B cell (primary cell): Measurements from ENCODE around the gene EFNA1. TPM values are rescaled to one million over a fixed set of nuclear protein-coding genes. Genes with fewer than 3 reads are reported as not detected.

Experiments used
- ATAC-seq: fragments of 200-7000 bp; cut with Tn5 transposase; one replicate; pipeline ENCODE4 v1.10.0; 2021; ENCODE audit warnings: low read depth, mild to moderate bottlenecking, moderate number of reproducible peaks, moderate library complexity
- CTCF ChIA-PET: fragments of 350-600 bp; sonication (Branson Sonifier 250); formaldehyde crosslinking; loops from one replicate; lab custom pipeline; 2021; ENCODE audit warnings: antibody characterized with exemption, inconsistent platforms; lab: Charles Lee
- POLR2A ChIA-PET: fragments of 350-600 bp; sonication (Branson Sonifier 250); formaldehyde crosslinking; loops from one replicate; lab custom pipeline; 2021; ENCODE audit warnings: antibody characterized with exemption; lab: Charles Lee
- DNase-seq: peaks from one replicate; pipeline ENCODE4 v3.0.0; 2013
- H2AFZ ChIP-seq: 2 replicates; pipeline ENCODE4 v1.6.1; 2012; ENCODE audit warnings: mild to moderate bottlenecking, low read depth, low read length; ENCODE audit not compliant: insufficient read depth, poor library complexity, severe bottlenecking
- H3K27ac ChIP-seq, 2 donors: 1 replicate in 1 of 2; 2 replicates in 1 of 2; pipeline ENCODE4 v1.5.1; 2012 to 2013; ENCODE audit warnings: low read length in 2 of 2, mild to moderate bottlenecking in 2 of 2, moderate library complexity in 1 of 2
- H3K27me3 ChIP-seq, 4 experiments: fragments of 200-600 bp in 1 of 4; sonication (generic) in 1 of 4; replicated peaks in 1 of 4; 1 replicate in 2 of 4; 2 replicates in 2 of 4; pipeline versions ENCODE4 v1.6.1 to v1.7.0; 2013 to 2016; ENCODE audit warnings: low read length in 3 of 4, mild to moderate bottlenecking in 2 of 4, mixed read lengths in 1 of 4, moderate library complexity in 1 of 4; ENCODE audit not compliant: insufficient read depth in 4 of 4, control insufficient read depth in 3 of 4; ENCODE audit errors: control extremely low read depth in 1 of 4
- H3K36me3 ChIP-seq, 2 experiments: replicated peaks in 1 of 2; 1 replicate in 1 of 2; 2 replicates in 1 of 2; pipeline versions ENCODE4 v1.6.1 to v1.7.1; 2013; ENCODE audit warnings: low read length in 1 of 2; ENCODE audit not compliant: insufficient read depth in 2 of 2, control insufficient read depth in 1 of 2; ENCODE audit errors: control extremely low read depth in 1 of 2, extremely low read depth in 1 of 2
- H3K4me1 ChIP-seq, 2 donors: fragments of 200-600 bp in 1 of 2; sonication (generic) in 1 of 2; 1 replicate in 1 of 2; 2 replicates in 1 of 2; pipeline versions ENCODE4 v1.5.1 to v1.6.1; 2013 to 2017; ENCODE audit warnings: low read length in 2 of 2; ENCODE audit not compliant: control insufficient read depth in 2 of 2, insufficient read depth in 2 of 2
- H3K4me2 ChIP-seq: replicated peaks from 2 replicates; pipeline ENCODE3; 2012; ENCODE audit warnings: mild to moderate bottlenecking, low read depth, low read length; ENCODE audit not compliant: poor library complexity, severe bottlenecking
- H3K4me3 ChIP-seq, 5 experiments: fragments of 200-600 bp in 1 of 5; sonication (generic) in 1 of 5; 1 replicate in 3 of 5; 2 replicates in 2 of 5; pipeline versions ENCODE4 v1.5.1 to v1.7.0; 2011 to 2016; ENCODE audit warnings: low read length in 4 of 5, mild to moderate bottlenecking in 4 of 5, low read depth in 2 of 5, control low read depth in 1 of 5, moderate library complexity in 1 of 5; ENCODE audit not compliant: insufficient read depth in 1 of 5; ENCODE audit errors: control extremely low read depth in 1 of 5, extremely low read depth in 1 of 5
- H3K79me2 ChIP-seq: fragments of 200-600 bp; sonication (generic); one replicate; pipeline ENCODE4 v1.6.0; 2016; ENCODE audit warnings: low read length; ENCODE audit not compliant: control insufficient read depth, insufficient read depth
- H3K9ac ChIP-seq: fragments of 200-600 bp; sonication (generic); 2 replicates; pipeline ENCODE4 v1.6.1; 2017; ENCODE audit warnings: mild to moderate bottlenecking, low read length, moderate library complexity
- H3K9me3 ChIP-seq, 3 donors: one replicate each; pipeline versions ENCODE4 v1.6.1 to v1.7.1; 2013; ENCODE audit warnings: low read length in 2 of 3; ENCODE audit not compliant: control insufficient read depth in 2 of 3, insufficient read depth in 1 of 3; ENCODE audit errors: control extremely low read depth in 1 of 3
- H4K20me1 ChIP-seq: 2 replicates; pipeline ENCODE4 v1.6.0; 2012; ENCODE audit warnings: mild to moderate bottlenecking, low read length; ENCODE audit not compliant: insufficient read depth, control insufficient read depth, poor library complexity, severe bottlenecking
- H3K27ac Mint-ChIP-seq: one replicate; pipeline ENCODE4 v1.8.0; 2021; ENCODE audit warnings: mixed read lengths
- H3K27me3 Mint-ChIP-seq: one replicate; pipeline ENCODE4 v1.8.0; 2021; ENCODE audit warnings: mixed read lengths
- H3K4me1 Mint-ChIP-seq: one replicate; pipeline ENCODE4 v1.8.0; 2021; ENCODE audit warnings: mixed read lengths
- H3K4me3 Mint-ChIP-seq: one replicate; pipeline ENCODE4 v1.8.0; 2021; ENCODE audit warnings: mixed read lengths
- H3K9me3 Mint-ChIP-seq: one replicate; pipeline ENCODE4 v1.8.0; 2022; ENCODE audit warnings: mixed read lengths; ENCODE audit not compliant: insufficient read depth
- EZH2 ChIP-seq: IDR thresholded peaks from 2 replicates; pipeline ENCODE4 v1.6.1; 2012; ENCODE audit warnings: borderline replicate concordance, low read depth, mild to moderate bottlenecking, moderate library complexity, low read length; ENCODE audit not compliant: insufficient read depth, poor library complexity, severe bottlenecking
- WGBS: methylation state at CpG from one replicate; pipeline ENCODE4 v1.1.5; 2013; ENCODE audit warnings: missing lambda C conversion rate; ENCODE audit not compliant: insufficient coverage; 5-methylcytosine and 5-hydroxymethylcytosine counted together
- intact Hi-C: fragments of 100-400 bp; cut with micrococcal nuclease; formaldehyde crosslinking; loops from one replicate; pipeline ENCODE4 v1.10.0; 2022
- polyA plus RNA-seq: library from polyadenylated mRNA; depleted of rRNA; stranded (reverse); fragments of >200 nt; gene quantifications from 2 replicates; pipeline ENCODE4 v1.2.3, GENCODE V29; 2012
- small RNA-seq: library from RNA; depleted of rRNA; stranded (forward); fragments of <200 nt; gene quantifications from one replicate; pipeline ENCODE3, GENCODE V24; 2012; ENCODE audit warnings: low replicate concordance, low read depth; ENCODE audit not compliant: insufficient read length
- total RNA-seq, 2 donors: library from RNA; stranded (reverse); fragments of 120-200 nt in 1 of 2; gene quantifications; 1 replicate in 1 of 2; 2 replicates in 1 of 2; pipeline versions ENCODE4 v1.2.3 to v1.2.4, GENCODE V29; 2013 to 2022
- TF ChIP-seq, protein P1 (sequence below): fragments of 200-600 bp; IDR thresholded peaks from one replicate; pipeline ENCODE4 v1.8.0; 2022; ENCODE audit warnings: antibody characterized with exemption, mild to moderate bottlenecking

EFNA1 gene
- total and polyA plus RNA-seq, 2 donors (not counting 1 experiment from before 2014, with no cell fraction given) = 0.28 TPM; not detected in 1

DNA sequence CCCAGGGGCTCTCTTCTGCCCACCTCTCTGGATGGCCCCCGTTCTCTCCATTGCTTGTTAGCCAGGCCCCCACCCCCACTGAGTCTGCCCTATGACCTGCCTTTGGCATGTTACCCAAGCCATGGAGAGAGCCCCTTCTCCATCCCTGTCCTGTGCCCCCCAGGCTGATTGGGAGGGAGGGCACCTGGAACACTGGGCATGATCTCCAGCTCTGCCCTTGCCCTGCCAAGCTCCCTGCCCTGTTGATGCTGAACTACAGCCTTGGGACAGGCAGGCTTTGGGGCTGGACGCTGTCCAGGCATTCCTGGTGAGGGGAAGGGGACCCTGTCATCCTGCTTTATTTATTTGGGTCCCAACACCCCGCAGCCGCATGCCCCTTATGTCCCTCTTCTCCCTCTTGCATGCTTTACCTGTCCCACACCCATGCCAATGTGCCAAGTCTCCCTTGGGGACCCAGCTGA is 56.7 kb downstream of the EFNA1 start:
- ATAC-seq = no peak

More for the DNA sequence above, 56.7 kb downstream of the EFNA1 start:
- Histone ChIP-seq H2AFZ (no peak overlapping the region), H3K27ac (no peak overlapping the region), H3K4me1 (peaks cover 18 to 31% of the 10 kb centered on the region in 2 donors), H3K27me3 (no peaks in the 10 kb centered on the region), H3K79me2 (no peaks in the 10 kb centered on the region), H3K9me3 (no peaks in the 10 kb centered on the region), H3K4me2 (peak overlapping the region; percentile 59), H4K20me1 (no peaks in the 10 kb centered on the region), H3K9ac (no peak overlapping the region), H3K36me3 (no peaks in the 10 kb centered on the region), H3K4me3 (no peak overlapping the region)
- WGBS = 95% methylated on average over 4 of the region's 4 CpGs
- no peak overlapping the region for H3K27ac Mint-ChIP-seq
- no peak overlapping the region for H3K4me3 Mint-ChIP-seq
- intact Hi-C loops = no loop called here
- no peaks in the 10 kb centered on the region for H3K9me3 Mint-ChIP-seq
- CTCF ChIA-PET = interaction anchor here (1.5 to 3.2 kb wide), 5 partner anchors 10 to 100 kb away, joined by 4 to 31 read pairs (median 11); partner anchors contain the start of genes KRTCAP2, THBS3 and TRIM46
- no peaks in the 10 kb centered on the region for H3K27me3 Mint-ChIP-seq
- DNase-seq = no peak
- H3K4me1 Mint-ChIP-seq = peaks cover 28% of the 10 kb centered on the region
- POLR2A ChIA-PET = interaction anchor here (0.6 to 1.9 kb wide), 5 partner anchors 10 to 48 kb away, joined by 3 to 11 read pairs (median 6); partner anchors contain the start of gene KRTCAP2
- TF ChIP-seq, protein P1, sequence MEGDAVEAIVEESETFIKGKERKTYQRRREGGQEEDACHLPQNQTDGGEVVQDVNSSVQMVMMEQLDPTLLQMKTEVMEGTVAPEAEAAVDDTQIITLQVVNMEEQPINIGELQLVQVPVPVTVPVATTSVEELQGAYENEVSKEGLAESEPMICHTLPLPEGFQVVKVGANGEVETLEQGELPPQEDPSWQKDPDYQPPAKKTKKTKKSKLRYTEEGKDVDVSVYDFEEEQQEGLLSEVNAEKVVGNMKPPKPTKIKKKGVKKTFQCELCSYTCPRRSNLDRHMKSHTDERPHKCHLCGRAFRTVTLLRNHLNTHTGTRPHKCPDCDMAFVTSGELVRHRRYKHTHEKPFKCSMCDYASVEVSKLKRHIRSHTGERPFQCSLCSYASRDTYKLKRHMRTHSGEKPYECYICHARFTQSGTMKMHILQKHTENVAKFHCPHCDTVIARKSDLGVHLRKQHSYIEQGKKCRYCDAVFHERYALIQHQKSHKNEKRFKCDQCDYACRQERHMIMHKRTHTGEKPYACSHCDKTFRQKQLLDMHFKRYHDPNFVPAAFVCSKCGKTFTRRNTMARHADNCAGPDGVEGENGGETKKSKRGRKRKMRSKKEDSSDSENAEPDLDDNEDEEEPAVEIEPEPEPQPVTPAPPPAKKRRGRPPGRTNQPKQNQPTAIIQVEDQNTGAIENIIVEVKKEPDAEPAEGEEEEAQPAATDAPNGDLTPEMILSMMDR = no peak
- TF ChIP-seq EZH2 = no peak

Small RNA genes lying within 50 kb of the gene (small RNA-seq; reads per million reads assigned to genes)
- gene HMGN2P18 (not detected), gene RF00019 (not detected)

Other genes with a start within 250 kb of the EFNA1 start
- 15.0 TPM in 2 replicates for gene PMVK, start 191.2 kb upstream of the EFNA1 start, total RNA-seq
- gene PMVK, start 191.2 kb upstream of the EFNA1 start, polyA plus RNA-seq = 11.9 and 15.4 TPM in 2 replicates
- 212 and 219 TPM in 2 replicates for gene PBXIP1, start 171.8 kb upstream of the EFNA1 start, total RNA-seq
- gene PBXIP1, start 171.8 kb upstream of the EFNA1 start, polyA plus RNA-seq = 77.6 and 88.8 TPM in 2 replicates
- 47.5 and 52.7 TPM in 2 replicates for gene PYGO2, start 166.1 kb upstream of the EFNA1 start, total RNA-seq
- gene PYGO2, start 166.1 kb upstream of the EFNA1 start, polyA plus RNA-seq = 13.0 and 22.2 TPM in 2 replicates
- gene SHC1, start 157.1 kb upstream of the EFNA1 start, total RNA-seq = 59.0 and 61.4 TPM in 2 replicates
- 50.1 and 64.0 TPM in 2 replicates for gene SHC1, start 157.1 kb upstream of the EFNA1 start, polyA plus RNA-seq
- gene CKS1B, start 153.2 kb upstream of the EFNA1 start, total RNA-seq = 16.8 and 17.5 TPM in 2 replicates
- gene CKS1B, start 153.2 kb upstream of the EFNA1 start, polyA plus RNA-seq = 24.4 and 33.0 TPM in 2 replicates
- 49.6 and 51.4 TPM in 2 replicates for gene FLAD1, start 144.5 kb upstream of the EFNA1 start, total RNA-seq
- gene FLAD1, start 144.5 kb upstream of the EFNA1 start, polyA plus RNA-seq = 68.9 and 83.0 TPM in 2 replicates
- gene LENEP, start 134.3 kb upstream of the EFNA1 start, total RNA-seq = 1.7 and 2.0 TPM in 2 replicates
- gene LENEP, start 134.3 kb upstream of the EFNA1 start, polyA plus RNA-seq = not detected in 2 replicates
- gene ZBTB7B, start 125.1 kb upstream of the EFNA1 start, total RNA-seq = 55.7 and 66.0 TPM in 2 replicates
- gene ZBTB7B, start 125.1 kb upstream of the EFNA1 start, polyA plus RNA-seq = 56.4 and 67.3 TPM in 2 replicates
- gene DCST2, start 94.1 kb upstream of the EFNA1 start, total RNA-seq = 0.89 and 0.90 TPM in 2 replicates
- 2.9 and 5.4 TPM in 2 replicates for gene DCST2, start 94.1 kb upstream of the EFNA1 start, polyA plus RNA-seq
- not detected in 2 replicates for gene DCST1, start 94.1 kb upstream of the EFNA1 start, total RNA-seq
- gene DCST1, start 94.1 kb upstream of the EFNA1 start, polyA plus RNA-seq = 0.22 and 0.52 TPM in 2 replicates
- 14.6 and 17.0 TPM in 2 replicates for gene ADAM15, start 76.6 kb upstream of the EFNA1 start, total RNA-seq
- gene ADAM15, start 76.6 kb upstream of the EFNA1 start, polyA plus RNA-seq = 28.4 and 35.1 TPM in 2 replicates
- gene EFNA4, start 64.1 kb upstream of the EFNA1 start, total RNA-seq = 8.4 and 9.9 TPM in 2 replicates
- 6.5 and 10.6 TPM in 2 replicates for gene EFNA4, start 64.1 kb upstream of the EFNA1 start, polyA plus RNA-seq
- 1.6 and 3.7 TPM in 2 replicates for gene EFNA3, start 49.0 kb upstream of the EFNA1 start, total RNA-seq
- gene EFNA3, start 49.0 kb upstream of the EFNA1 start, polyA plus RNA-seq = 1.8 and 3.2 TPM in 2 replicates
- gene SLC50A1, start 8.0 kb downstream of the EFNA1 start, total RNA-seq = 61.3 and 62.8 TPM in 2 replicates
- gene SLC50A1, start 8.0 kb downstream of the EFNA1 start, polyA plus RNA-seq = 86.8 and 109 TPM in 2 replicates
- gene DPM3, start 12.7 kb downstream of the EFNA1 start, total RNA-seq = 39.9 and 41.7 TPM in 2 replicates
- gene DPM3, start 12.7 kb downstream of the EFNA1 start, polyA plus RNA-seq = 68.0 and 97.3 TPM in 2 replicates
- 136 and 151 TPM in 2 replicates for gene KRTCAP2, start 45.4 kb downstream of the EFNA1 start, total RNA-seq
- 190 and 259 TPM in 2 replicates for gene KRTCAP2, start 45.4 kb downstream of the EFNA1 start, polyA plus RNA-seq
- gene TRIM46, start 46.0 kb downstream of the EFNA1 start, total RNA-seq = 1.3 and 2.6 TPM in 2 replicates
- gene TRIM46, start 46.0 kb downstream of the EFNA1 start, polyA plus RNA-seq = 3.4 TPM in 2 replicates
- 26.0 and 28.6 TPM in 2 replicates for gene THBS3, start 80.0 kb downstream of the EFNA1 start, total RNA-seq
- gene THBS3, start 80.0 kb downstream of the EFNA1 start, polyA plus RNA-seq = 28.0 and 34.3 TPM in 2 replicates
- gene MTX1, start 80.8 kb downstream of the EFNA1 start, total RNA-seq = 18.4 and 19.0 TPM in 2 replicates
- 34.2 and 40.4 TPM in 2 replicates for gene MTX1, start 80.8 kb downstream of the EFNA1 start, polyA plus RNA-seq
- gene ENTREP3, start 127.6 kb downstream of the EFNA1 start, total RNA-seq = 13.5 and 15.2 TPM in 2 replicates
- 5.3 and 7.6 TPM in 2 replicates for gene ENTREP3, start 127.6 kb downstream of the EFNA1 start, polyA plus RNA-seq
- 69.6 and 79.8 TPM in 2 replicates for gene SCAMP3, start 134.5 kb downstream of the EFNA1 start, total RNA-seq
- gene SCAMP3, start 134.5 kb downstream of the EFNA1 start, polyA plus RNA-seq = 80.5 and 107 TPM in 2 replicates
- 136 and 152 TPM in 2 replicates for gene CLK2, start 145.6 kb downstream of the EFNA1 start, total RNA-seq
- gene CLK2, start 145.6 kb downstream of the EFNA1 start, polyA plus RNA-seq = 159 and 161 TPM in 2 replicates
- 9.0 and 9.2 TPM in 2 replicates for gene HCN3, start 149.6 kb downstream of the EFNA1 start, total RNA-seq
- gene HCN3, start 149.6 kb downstream of the EFNA1 start, polyA plus RNA-seq = 6.2 TPM in 2 replicates
- not detected in 2 replicates for gene PKLR, start 173.6 kb downstream of the EFNA1 start, total RNA-seq
- gene PKLR, start 173.6 kb downstream of the EFNA1 start, polyA plus RNA-seq = not detected in 2 replicates
- 128 and 141 TPM in 2 replicates for gene FDPS, start 181.0 kb downstream of the EFNA1 start, total RNA-seq
- gene FDPS, start 181.0 kb downstream of the EFNA1 start, polyA plus RNA-seq = 88.3 and 100 TPM in 2 replicates
- gene RUSC1, start 193.0 kb downstream of the EFNA1 start, total RNA-seq = 19.3 and 22.8 TPM in 2 replicates
- gene RUSC1, start 193.0 kb downstream of the EFNA1 start, polyA plus RNA-seq = 20.3 and 20.8 TPM in 2 replicates